ENCODE data around the gene SETBP1. TPM values are rescaled to one million over a fixed set of nuclear protein-coding genes. Genes with fewer than 3 reads are reported as not detected.

Gene SETBP1
- total and polyA plus RNA-seq, 8 donors = 19.7 to 27.5 (median 21.5) TPM

DNA sequence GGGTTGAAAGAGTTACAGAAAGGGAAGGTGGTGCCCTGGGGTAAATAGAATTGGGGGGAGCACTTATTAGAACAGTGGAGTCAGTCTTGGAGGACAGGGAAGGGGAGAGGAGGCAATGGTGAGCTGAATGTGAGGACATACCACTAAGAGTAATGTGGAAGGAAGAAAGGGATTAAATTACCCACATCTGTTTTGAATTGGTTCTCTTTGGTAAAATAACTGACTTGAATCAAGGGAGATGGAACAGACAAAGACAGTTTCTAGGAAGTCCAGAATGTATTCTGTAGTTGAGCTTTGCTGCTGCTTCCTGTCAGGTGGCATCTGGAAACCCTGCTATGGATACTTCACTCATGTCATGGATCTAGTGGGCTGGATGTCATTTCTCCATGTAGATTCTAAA is 6.7 kb downstream of the SETBP1 start:
- no peak for ATAC-seq
- Histone ChIP-seq H3K27ac (no peak overlapping the region), H3K27me3 (peaks cover 0 to 30% of the 10 kb centered on the region in 2 donors), H3K4me1 (peaks cover 0 to 8% of the 10 kb centered on the region in 2 donors), H3K9me3 (no peaks in the 10 kb centered on the region), H3K36me3 (no peaks in the 10 kb centered on the region), H3K4me3 (no peak overlapping the region)
- intact Hi-C loops (cut with DNase I) = no loop called here
- TF ChIP-seq, protein P1, sequence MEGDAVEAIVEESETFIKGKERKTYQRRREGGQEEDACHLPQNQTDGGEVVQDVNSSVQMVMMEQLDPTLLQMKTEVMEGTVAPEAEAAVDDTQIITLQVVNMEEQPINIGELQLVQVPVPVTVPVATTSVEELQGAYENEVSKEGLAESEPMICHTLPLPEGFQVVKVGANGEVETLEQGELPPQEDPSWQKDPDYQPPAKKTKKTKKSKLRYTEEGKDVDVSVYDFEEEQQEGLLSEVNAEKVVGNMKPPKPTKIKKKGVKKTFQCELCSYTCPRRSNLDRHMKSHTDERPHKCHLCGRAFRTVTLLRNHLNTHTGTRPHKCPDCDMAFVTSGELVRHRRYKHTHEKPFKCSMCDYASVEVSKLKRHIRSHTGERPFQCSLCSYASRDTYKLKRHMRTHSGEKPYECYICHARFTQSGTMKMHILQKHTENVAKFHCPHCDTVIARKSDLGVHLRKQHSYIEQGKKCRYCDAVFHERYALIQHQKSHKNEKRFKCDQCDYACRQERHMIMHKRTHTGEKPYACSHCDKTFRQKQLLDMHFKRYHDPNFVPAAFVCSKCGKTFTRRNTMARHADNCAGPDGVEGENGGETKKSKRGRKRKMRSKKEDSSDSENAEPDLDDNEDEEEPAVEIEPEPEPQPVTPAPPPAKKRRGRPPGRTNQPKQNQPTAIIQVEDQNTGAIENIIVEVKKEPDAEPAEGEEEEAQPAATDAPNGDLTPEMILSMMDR (IDR thresholded peaks at IDR 0.05) = no peak
- no peak for DNase-seq

DNA sequence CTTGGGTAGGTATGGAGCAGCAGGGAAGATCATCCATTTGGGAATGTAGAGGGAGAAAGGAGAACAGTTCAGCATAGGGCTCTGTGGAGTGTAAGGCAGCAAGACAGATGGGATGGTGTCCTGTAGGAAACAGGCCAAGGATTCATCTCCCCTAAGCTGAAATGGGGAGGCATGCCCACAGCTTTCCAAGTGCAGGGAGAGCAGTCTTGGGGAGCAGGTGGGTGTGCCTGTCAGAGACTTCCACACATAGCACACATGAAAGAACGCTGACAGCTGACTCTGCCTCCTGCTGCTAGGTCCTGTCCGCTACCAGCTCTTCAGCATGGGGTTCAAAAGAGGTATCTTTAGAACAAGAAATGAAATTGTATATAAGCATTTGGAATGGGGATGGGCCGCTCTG is 9.0 kb downstream of the SETBP1 start:
- ATAC-seq (no peak), DNase-seq (no peak)
- Histone ChIP-seq H3K36me3 (no peaks in the 10 kb centered on the region), H3K27ac (no peak overlapping the region), H3K9me3 (no peaks in the 10 kb centered on the region), H3K4me1 (peaks cover 0 to 8% of the 10 kb centered on the region in 2 donors), H3K27me3 (peaks cover 0 to 9% of the 10 kb centered on the region in 2 donors), H3K4me3 (no peak overlapping the region)
- TF ChIP-seq, protein P1 (IDR thresholded peaks at IDR 0.05) = no peak
- intact Hi-C loops (cut with DNase I) = no loop called here

DNA sequence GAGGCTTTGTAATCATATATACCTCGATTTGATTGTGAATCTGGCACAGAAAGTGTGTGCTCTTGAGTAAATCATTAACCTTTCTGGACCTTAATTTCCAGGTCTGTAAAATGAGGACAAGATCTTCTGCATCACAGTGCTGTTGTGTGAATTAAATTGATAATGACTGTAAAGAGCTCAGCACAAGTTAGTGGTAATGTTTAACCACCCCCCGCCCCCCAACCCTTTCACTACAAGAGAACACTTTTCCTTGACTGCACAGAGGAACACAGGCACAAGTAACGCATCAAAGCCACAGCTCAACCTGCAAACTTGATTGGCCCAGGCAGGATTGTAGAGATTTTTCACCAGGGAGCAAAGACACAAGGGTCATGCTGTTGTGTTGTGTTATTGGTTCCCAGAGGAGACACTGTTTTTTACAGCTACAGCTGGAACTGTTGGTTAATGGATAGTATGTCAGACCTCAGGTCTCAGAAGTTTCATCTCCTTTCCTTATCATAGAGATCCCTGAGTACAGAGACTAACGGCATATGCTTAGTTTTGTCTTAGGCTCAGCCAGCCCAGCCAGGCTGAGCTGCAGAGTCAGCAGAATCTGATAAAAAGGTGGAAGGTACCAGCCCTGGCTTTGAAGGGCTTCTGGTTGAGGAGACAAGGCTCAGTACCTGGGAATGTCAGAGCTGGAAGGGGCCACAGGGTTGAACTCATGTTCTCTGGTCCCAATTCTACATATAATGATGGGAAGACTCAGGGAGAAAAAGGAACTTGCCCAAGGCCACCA is 10.6 kb downstream of the SETBP1 start:
- intact Hi-C loops (cut with DNase I) = no loop called here
- no peak for ATAC-seq

DNA sequence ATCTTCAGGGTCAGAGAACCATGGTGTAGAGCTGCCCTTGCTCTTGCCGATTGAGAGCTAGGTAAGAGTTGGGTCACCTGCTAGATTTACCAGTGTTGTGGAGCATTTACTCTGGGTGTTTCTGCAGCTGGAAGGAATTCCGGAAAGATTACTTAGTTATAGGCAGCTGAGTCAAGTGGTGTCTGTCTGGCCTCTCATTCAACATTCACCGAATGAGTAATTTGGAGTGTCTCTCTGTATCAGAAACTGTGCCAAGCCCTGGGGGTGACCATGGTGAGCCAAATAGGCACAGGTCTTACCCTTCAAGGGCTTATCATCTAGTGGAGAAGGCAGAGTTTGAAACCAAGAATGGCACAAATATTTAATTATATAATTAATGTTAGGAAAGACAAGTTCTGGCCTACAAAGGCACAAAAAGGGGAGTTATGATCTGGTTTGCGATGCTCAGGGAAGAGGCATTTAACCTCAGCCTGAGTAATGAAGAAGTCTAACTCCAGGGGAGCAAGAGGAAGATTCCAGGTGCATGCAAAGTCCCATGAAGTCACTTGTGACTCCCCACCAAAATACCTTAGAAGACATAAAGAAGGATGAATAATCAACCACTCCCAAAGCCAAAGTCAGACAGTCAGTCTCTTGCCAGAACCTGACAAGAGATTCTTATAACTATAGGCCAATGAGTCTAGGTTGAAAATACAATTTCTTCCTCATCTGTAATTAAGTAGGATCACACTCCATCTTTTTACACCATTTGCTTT is 12.5 kb downstream of the SETBP1 start:
- Histone ChIP-seq H3K9me3 (no peaks in the 10 kb centered on the region), H3K4me1 (no peaks in the 10 kb centered on the region), H3K27ac (no peak overlapping the region), H3K36me3 (no peaks in the 10 kb centered on the region), H3K27me3 (peaks cover 0 to 2% of the 10 kb centered on the region in 2 donors), H3K4me3 (no peak overlapping the region)
- peak; percentile 21 for ATAC-seq
- intact Hi-C loops (cut with DNase I) = no loop called here
- no peak for DNase-seq
- TF ChIP-seq, protein P1 (IDR thresholded peaks at IDR 0.05) = no peak

More for the DNA sequence above, 10.6 kb downstream of the SETBP1 start:
- DNase-seq = no peak
- TF ChIP-seq, protein P1 (IDR thresholded peaks at IDR 0.05) = no peak
- Histone ChIP-seq H3K4me1 (no peaks in the 10 kb centered on the region), H3K4me3 (no peak overlapping the region), H3K36me3 (no peaks in the 10 kb centered on the region), H3K27me3 (no peaks in the 10 kb centered on the region), H3K27ac (no peak overlapping the region), H3K9me3 (no peaks in the 10 kb centered on the region)

DNA sequence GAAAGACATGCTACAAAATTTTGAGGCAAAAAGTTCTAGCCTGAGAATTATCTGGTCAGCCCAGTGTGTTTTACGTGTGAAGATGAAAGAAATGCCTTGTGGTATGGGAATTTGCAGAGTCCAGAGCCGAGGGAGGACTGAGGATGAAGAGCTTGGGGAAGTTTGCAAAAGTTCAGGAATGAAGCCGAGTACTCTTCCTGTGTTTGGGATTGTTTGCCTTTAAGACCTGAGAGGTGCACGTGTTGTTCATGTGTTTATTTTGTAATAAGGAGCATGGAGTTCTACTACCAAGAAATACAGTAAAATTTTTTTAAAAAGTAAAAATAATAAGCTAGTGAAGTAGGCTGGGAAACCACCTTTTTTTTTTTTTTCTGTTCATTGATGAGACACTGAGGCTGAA is 14.8 kb downstream of the SETBP1 start:
- H3K36me3 ChIP-seq = no peaks in the 10 kb centered on the region
- TF ChIP-seq, protein P1 (IDR thresholded peaks at IDR 0.05) = no peak
- intact Hi-C loops (cut with DNase I) = no loop called here

More for the DNA sequence above, 14.8 kb downstream of the SETBP1 start:
- H3K9me3 ChIP-seq = no peaks in the 10 kb centered on the region
- H3K27me3 ChIP-seq = peaks cover 0 to 5% of the 10 kb centered on the region in 2 donors
- DNase-seq = no peak
- H3K4me1 ChIP-seq = no peaks in the 10 kb centered on the region
- no peak overlapping the region for H3K4me3 ChIP-seq
- H3K27ac ChIP-seq = no peak overlapping the region
- peak; percentile 77 for ATAC-seq

Measured in left lung (tissue), 10 donors.